Stimulated activated naive CD8-positive, alpha-beta T cell treated with anti-CD3 and anti-CD28 coated beads, Interleukin-15, amount 100 ng/mL, for 72 hours (primary cell): ENCODE results near the gene FRY.

Source experiments
- ATAC-seq: fragments of 150-1000 bp; cut with Tn5 transposase; 2 replicates; pipeline ENCODE4 v1.10.0; 2021; ENCODE audit warnings: mild to moderate bottlenecking, moderate library complexity
- DNase-seq, 2 donors: peaks; one replicate each; pipeline ENCODE4 v3.0.0; 2021 to 2022
- H3K27ac Mint-ChIP-seq, 2 donors: one replicate each; pipeline ENCODE4 v1.8.0; 2022; ENCODE audit warnings: mild to moderate bottlenecking in 2 of 2, mixed read lengths in 2 of 2, moderate library complexity in 2 of 2
- H3K27me3 Mint-ChIP-seq: one replicate; pipeline ENCODE4 v1.8.0; 2022; ENCODE audit warnings: mixed read lengths
- H3K4me1 Mint-ChIP-seq: one replicate; pipeline ENCODE4 v1.8.0; 2022; ENCODE audit warnings: mild to moderate bottlenecking, mixed read lengths
- H3K4me3 Mint-ChIP-seq, 2 donors: one replicate each; pipeline ENCODE4 v1.8.0; 2022; ENCODE audit warnings: mild to moderate bottlenecking in 2 of 2, mixed read lengths in 2 of 2, moderate library complexity in 1 of 2
- H3K9me3 Mint-ChIP-seq, 2 donors: one replicate each; pipeline ENCODE4 v1.8.0; 2022; ENCODE audit warnings: mixed read lengths in 2 of 2

FRY gene

DNA sequence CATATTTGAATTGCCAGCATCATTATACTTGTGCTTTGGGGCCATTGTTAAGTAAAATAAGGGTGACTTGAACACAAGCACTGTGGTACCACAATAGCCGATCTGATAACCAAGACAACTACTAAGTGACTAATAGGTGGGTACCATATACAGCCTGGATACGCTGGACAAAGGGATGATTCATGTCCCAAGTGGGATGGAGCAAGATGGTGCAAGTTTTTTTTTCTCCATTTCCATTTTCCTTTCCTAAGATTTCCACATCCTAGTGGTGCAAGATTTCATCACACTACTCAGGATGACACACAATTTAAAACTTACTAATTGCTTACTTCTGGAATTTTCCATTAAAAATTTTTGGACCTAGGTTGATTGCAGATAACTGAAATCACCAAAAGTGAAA lies 298.9 kb downstream of the FRY start:
- H3K4me3 Mint-ChIP-seq, result no peak overlapping the region
- H3K27ac Mint-ChIP-seq, result no peak overlapping the region
- DNase-seq (no peak), ATAC-seq (no peak)
- no peaks in the 10 kb centered on the region for H3K4me1 Mint-ChIP-seq
- H3K27me3 Mint-ChIP-seq, result no peaks in the 10 kb centered on the region
- H3K9me3 Mint-ChIP-seq, result no peaks in the 10 kb centered on the region

- no peak for DNase-seq
- no peak overlapping the region for H3K4me3 Mint-ChIP-seq
- H3K4me1 Mint-ChIP-seq, result no peaks in the 10 kb centered on the region
- no peak for ATAC-seq
- no peaks in the 10 kb centered on the region for H3K27me3 Mint-ChIP-seq
- no peaks in the 10 kb centered on the region for H3K9me3 Mint-ChIP-seq
- H3K27ac Mint-ChIP-seq, result no peak overlapping the region
Measured at GRCh38 chr13:32334671-32335070, 303.1 kb downstream of the FRY start.

DNA sequence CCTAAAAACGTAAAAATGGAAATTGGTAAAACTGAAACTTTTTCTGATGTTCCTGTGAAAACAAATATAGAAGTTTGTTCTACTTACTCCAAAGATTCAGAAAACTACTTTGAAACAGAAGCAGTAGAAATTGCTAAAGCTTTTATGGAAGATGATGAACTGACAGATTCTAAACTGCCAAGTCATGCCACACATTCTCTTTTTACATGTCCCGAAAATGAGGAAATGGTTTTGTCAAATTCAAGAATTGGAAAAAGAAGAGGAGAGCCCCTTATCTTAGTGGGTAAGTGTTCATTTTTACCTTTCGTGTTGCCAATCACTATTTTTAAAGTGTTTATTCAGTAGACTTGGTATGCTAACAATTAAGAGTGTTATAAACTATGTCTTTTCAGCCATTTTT lies 309.3 kb downstream of the FRY start:
- no peak overlapping the region for H3K27ac Mint-ChIP-seq
- no peak for ATAC-seq
- H3K27me3 Mint-ChIP-seq, result no peaks in the 10 kb centered on the region
- H3K4me3 Mint-ChIP-seq, result no peak overlapping the region
- no peak for DNase-seq
- no peaks in the 10 kb centered on the region for H3K9me3 Mint-ChIP-seq
- H3K4me1 Mint-ChIP-seq, result no peaks in the 10 kb centered on the region

DNA sequence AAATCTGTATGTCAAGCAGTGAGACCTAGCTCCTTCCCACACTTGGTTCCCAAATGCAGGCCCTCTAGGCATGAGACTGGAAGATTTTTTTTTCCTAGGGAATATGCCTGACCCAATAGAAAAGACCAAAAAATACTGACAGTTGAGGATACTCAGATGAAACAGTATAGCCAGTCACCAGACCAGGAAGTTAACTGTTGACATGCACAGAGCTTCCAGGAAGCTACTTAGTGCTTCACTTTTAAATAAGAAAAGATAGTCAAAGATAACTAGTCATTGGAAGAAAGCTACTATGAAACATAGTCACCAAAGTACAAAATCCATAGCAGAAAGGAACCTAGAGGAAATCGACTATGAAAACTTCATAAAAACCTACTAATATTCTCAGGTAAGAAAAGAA lies 316.1 kb downstream of the FRY start:
- Mint-ChIP-seq H3K27ac (no peak overlapping the region), H3K4me3 (no peak overlapping the region), H3K27me3 (no peaks in the 10 kb centered on the region), H3K9me3 (no peaks in the 10 kb centered on the region), H3K4me1 (peaks cover 12% of the 10 kb centered on the region)
- no peak for ATAC-seq
- no peak for DNase-seq
